ENCODE results near the gene KBTBD13. TPM values are rescaled to one million over a fixed set of nuclear protein-coding genes. Genes with fewer than 3 reads are reported as not detected.
"Not testable (repeated sequence)": the region's sequence is repeated elsewhere in the genome, so short reads cannot be mapped to it uniquely, and the experiment has no call there.

KBTBD13 gene
- polyA plus RNA-seq, 10 donors = 0.62 to 2.6 (median 1.5) TPM

DNA sequence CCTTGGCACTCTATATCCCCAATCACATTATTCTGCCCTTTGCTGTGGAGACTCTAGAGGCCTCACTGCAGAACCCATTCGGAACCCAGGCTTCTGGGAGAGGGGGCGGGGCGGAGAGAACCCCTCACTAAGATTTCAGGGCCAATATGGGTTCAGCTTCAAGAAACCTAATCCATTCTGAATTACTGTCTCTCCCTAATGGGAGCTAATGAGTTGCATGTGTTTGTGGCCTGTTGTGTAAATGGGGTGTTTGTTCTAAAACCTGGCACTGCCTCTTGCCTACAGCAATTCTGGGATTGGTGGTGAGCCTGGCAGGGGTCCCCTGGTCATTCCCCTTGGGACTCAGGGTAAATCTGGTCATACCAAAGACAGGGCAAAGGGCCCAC is 8.2 kb upstream of the KBTBD13 start:
- DNase-seq = no peak

DNA sequence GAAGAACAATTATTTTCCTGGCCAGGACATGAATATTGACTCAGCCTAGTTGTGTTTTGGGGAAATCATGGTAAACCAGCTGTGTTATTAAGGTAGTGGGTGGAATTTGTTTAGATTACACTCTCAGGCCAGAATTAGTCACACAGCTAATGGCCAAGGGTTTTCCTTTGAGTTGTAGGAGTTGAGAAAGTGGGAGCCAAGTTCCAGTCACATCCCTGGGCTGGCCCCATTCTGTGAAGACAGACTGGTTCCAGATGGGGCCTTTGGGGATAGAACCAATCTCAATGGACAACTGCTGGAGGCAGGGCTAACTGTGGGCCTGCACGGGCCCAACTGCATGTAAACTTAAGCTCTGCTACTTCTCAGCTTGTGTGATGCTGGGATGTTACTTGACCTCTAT is 7.4 kb upstream of the KBTBD13 start:
- DNase-seq = peak in 1 of 3 donors; percentile 80

DNA sequence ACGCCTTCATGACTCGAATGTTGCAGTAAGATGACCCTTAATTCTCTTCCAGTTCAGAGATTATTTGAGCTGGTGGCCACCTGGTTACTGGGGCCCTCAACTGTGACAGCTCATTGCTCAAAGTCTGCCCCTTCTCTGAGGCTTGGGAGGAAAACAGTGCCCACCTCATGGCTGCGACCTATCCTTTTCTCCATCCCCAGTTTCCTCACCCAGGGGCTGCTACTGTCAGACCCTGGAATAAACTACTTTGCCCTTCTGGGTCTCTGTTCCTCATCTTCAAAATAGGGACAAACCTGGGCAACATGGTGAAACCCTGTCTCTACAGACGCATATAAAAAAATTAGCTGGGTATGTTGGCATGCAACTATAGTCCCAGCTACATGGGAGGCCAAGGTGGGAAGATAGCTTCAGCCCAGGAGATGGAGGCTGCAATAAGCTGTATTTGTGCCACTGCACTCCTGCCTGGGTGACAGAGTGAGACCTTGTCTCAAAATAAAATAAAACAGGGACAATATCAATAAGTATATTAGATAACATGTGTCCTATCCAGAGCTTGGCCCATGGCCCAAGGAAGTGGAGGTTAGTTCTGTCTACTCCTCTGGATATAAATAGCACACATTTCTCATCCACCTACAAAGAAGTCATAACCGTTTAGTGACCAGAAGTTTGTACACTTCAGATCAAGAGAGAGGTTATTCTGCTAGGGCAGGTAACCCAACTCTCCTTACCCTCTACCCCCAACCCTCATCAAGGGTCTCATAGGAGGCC is 6.6 kb upstream of the KBTBD13 start:
- no peak for DNase-seq

- DNase-seq = peak in 1 of 3 donors; percentile 79
These were observed 5.2 kb upstream of the KBTBD13 start for GRCh38 chr15:65071381-65071811.

GRCh38 chr15:65072027-65072426 is 4.5 kb upstream of the KBTBD13 start:
- peak in 1 of 3 donors; percentile 79 for DNase-seq

DNA sequence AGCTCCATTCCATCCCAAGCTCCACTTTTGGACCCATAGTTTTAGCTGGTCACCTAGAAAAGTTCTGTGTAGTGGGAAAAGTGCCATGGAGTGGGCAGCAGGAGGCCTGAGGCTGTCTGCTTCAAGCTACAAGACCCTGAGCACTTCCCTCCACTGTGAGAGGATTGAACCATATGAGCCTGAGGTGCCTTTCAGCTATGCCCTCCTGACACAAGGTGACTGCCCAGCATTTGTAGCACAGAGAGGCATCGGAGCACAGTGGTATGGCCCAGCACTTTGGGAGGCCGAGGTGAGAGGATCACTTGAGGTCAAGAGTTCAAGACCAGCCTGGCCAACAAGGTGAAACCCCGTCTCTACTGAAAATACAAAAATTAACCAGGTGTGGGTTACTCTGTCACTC is 3.9 kb upstream of the KBTBD13 start:
- DNase-seq = no peak

GRCh38 chr15:65074946-65075345 is 1.6 kb upstream of the KBTBD13 start:
- not testable (repeated sequence) for DNase-seq

- DNase-seq = not testable (repeated sequence)
These were observed 745 bp upstream of the KBTBD13 start for GRCh38 chr15:65075607-65076395.

GRCh38 chr15:65077291-65077980 is 890 bp downstream of the KBTBD13 start:
- DNase-seq = no peak

DNA sequence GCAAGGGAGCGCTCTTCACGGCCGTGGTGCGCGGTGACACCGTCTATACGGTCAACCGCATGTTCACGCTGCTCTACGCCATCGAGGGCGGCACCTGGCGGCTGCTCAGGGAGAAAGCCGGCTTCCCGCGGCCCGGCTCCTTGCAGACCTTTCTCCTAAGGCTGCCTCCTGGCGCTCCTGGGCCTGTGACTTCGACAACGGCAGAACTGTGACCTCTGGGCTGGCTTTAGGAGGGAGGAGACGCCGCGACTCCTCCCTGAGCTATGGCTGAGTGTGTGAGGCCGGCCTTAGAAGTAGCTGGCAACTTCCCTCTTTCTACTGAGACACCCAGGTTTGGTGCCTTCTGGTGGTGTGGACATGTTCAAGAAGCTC is 1.4 kb downstream of the KBTBD13 start:
- DNase-seq = peak in 2 of 3 donors; percentile 64 to 81

- no peak for DNase-seq
These were observed 3.0 kb downstream of the KBTBD13 start for GRCh38 chr15:65079580-65079979.

- DNase-seq = no peak
These were observed 4.7 kb downstream of the KBTBD13 start for GRCh38 chr15:65081270-65081669.

- no peak for DNase-seq
These were observed 5.2 kb downstream of the KBTBD13 start for GRCh38 chr15:65081758-65082157.

DNA sequence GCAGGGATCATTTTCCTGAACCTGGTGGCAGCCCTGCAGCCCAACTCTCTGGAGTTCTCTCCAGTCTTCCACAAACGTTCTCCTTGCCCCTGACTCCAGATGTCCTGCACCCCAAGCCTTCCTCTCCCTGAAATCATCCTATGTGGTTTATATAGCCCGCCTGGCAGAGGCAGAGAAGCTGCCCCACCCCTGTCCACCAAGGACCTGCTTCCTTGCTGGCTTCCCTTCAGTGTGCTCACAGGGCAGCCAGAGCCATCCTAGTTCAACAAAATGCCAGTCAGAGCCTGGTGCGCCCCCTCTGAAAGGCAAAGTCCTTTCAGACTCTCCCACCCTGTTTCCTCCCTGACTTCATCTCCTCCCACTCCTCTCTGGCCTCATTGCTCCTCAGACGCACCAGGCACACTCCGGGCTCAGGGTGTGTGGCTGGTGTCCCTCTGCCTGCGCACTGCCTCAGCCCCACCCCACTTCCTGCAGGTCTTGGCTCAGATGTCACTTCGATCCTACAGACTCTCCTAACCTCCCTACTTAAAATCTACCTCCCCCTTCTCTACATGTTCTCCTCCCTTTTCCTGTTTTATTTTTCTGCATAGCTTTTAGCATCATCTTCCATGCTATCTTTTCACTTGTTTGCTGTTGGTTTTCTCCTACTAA is 5.9 kb downstream of the KBTBD13 start:
- DNase-seq = no peak

DNA sequence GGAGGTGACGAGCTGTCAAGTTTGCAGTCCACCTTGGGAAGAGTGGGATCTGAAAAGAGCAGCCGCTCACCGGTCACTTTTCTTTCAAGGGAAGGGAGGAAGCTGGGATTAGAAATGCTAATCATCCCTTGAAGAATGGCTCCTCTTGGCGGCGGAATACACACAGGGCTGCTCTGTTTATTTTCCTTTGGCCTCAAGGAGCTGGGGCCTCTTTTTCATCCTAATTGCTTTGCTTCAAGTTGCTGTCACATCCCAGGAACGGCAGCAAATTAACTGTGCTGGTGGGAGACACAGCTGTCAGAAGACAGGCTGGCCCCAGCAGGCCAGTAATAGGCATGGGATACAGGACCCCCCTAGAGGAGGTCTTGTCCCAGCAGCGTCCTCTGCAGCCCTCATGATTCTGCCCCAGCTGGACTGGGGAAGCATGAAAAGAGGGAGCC is 6.7 kb downstream of the KBTBD13 start:
- peak in 1 of 3 donors; percentile 57 for DNase-seq

DNA sequence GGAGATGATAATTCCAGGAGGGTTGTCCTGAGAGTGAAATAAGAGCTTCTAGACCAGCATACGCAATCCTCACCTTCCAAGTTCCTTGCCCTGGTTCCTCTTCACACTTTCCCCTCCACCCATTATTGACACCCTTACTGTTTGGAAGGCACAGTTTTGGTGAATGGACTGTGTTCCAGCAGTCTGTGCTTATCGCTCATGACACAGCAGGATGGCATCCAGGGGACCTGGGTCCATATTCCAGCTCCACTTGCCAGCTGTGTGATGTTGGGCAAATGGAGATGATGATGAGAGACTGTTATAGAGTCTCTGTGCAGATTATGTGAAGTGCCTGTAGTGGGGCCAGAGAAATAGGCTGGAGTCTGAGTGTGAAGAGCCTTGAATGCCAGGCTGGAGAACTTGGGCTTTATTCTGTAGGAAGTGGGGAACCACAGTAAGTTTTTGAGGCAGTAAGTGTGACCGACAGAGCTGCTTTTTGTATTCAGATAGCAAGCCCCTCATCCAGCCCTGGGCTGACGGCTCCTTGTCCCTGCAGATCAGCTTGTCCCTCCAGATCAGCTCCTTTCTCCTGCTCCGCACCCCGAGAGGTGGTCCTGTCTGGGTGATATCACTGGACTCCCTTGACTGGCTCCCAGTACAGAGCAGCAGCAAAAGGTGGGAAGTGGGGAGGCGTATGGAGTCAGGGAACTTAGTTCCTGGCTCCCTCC is 8.1 kb downstream of the KBTBD13 start:
- no peak for DNase-seq

- no peak for DNase-seq
These were observed 8.7 kb downstream of the KBTBD13 start for GRCh38 chr15:65085207-65085753.

GRCh38 chr15:65085990-65086679 is 9.6 kb downstream of the KBTBD13 start:
- DNase-seq = no peak

- no peak for DNase-seq
These were observed 10.2 kb downstream of the KBTBD13 start for GRCh38 chr15:65086680-65087111.

DNA sequence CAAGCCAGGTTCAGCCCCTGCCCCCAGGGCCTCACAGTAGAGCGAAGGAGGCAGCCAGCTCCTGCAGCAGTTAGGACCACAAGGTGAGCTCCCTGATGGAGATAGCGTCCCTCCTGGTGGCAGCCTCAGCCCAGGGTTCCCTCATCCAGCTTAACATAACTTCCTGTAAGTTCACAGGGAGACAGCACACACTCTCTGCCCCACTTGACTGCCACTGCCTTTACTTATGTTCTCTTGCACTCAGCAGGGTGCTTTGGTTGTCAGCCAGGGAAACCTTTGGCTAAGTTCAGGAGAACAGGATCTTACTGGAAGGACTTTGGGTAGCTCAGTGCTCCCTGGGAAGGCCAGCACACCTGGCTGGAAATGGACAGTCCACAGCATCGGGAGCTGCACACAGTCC is 10.9 kb downstream of the KBTBD13 start:
- no peak for DNase-seq
